Smooth muscle cell (in vitro differentiated cells): ENCODE data around the gene NKIRAS2. TPM values are rescaled to one million over a fixed set of nuclear protein-coding genes. Genes with fewer than 3 reads are reported as not detected.

Source experiments
- DNase-seq: peaks from one replicate; lab custom pipeline; 2025; ENCODE audit not compliant: unreplicated experiment; lab: John Stamatoyannopoulos, UW
- H2AFZ ChIP-seq: fragments of 200-600 bp; sonication (generic); 2 replicates; pipeline ENCODE4 v1.6.0; 2016; ENCODE audit warnings: antibody characterized with exemption, low read depth, mild to moderate bottlenecking
- H3F3A ChIP-seq: fragments of 200-600 bp; sonication (generic); 2 replicates; pipeline ENCODE4 v1.6.0; 2017; ENCODE audit warnings: antibody characterized with exemption, low read depth
- H3K27ac ChIP-seq: fragments of 200-600 bp; sonication (generic); 2 replicates; pipeline ENCODE4 v1.5.1; 2016; ENCODE audit warnings: low read depth, mild to moderate bottlenecking
- H3K27me3 ChIP-seq: fragments of 200-600 bp; sonication (generic); 2 replicates; pipeline ENCODE4 v1.6.1; 2016; ENCODE audit warnings: low read depth, mild to moderate bottlenecking
- H3K36me3 ChIP-seq: fragments of 200-600 bp; sonication (generic); 2 replicates; pipeline ENCODE4 v1.5.1; 2016; ENCODE audit warnings: low read depth
- H3K4me1 ChIP-seq: fragments of 200-600 bp; sonication (generic); 2 replicates; pipeline ENCODE4 v1.5.1; 2016; ENCODE audit warnings: low read depth
- H3K4me2 ChIP-seq: fragments of 200-600 bp; sonication (generic); 2 replicates; pipeline ENCODE4 v1.6.0; 2016; ENCODE audit warnings: mild to moderate bottlenecking
- H3K4me3 ChIP-seq: fragments of 200-600 bp; sonication (generic); 2 replicates; pipeline ENCODE4 v1.5.1; 2016; ENCODE audit warnings: mild to moderate bottlenecking
- H3K79me2 ChIP-seq: fragments of 200-600 bp; sonication (generic); 2 replicates; pipeline ENCODE4 v1.6.0; 2016; ENCODE audit warnings: low read depth, mild to moderate bottlenecking
- H3K9ac ChIP-seq: fragments of 200-600 bp; sonication (generic); 2 replicates; pipeline ENCODE4 v1.6.0; 2016; ENCODE audit warnings: low read depth
- H3K9me3 ChIP-seq: fragments of 200-600 bp; sonication (generic); replicated peaks from 2 replicates; pipeline ENCODE4 v1.5.1; 2016; ENCODE audit warnings: low read depth
- H4K20me1 ChIP-seq: fragments of 200-600 bp; sonication (generic); 2 replicates; pipeline ENCODE4 v1.6.0; 2016; ENCODE audit warnings: low read depth
- WGBS: methylation state at CpG from one replicate; pipeline ENCODE4 v1.1.7; 2016; ENCODE audit warnings: low lambda C conversion rate; 5-methylcytosine and 5-hydroxymethylcytosine counted together
- polyA plus RNA-seq: library from polyadenylated mRNA; unstranded; fragments of >200 nt; fragmentation: Nextera tagmentation; extraction: Ambion mirVana; gene quantifications from 2 replicates; pipeline ENCODE4 v1.2.1, GENCODE V29; 2016
- total RNA-seq: library from RNA; depleted of rRNA; stranded (reverse); fragments of >200 nt; gene quantifications from 2 replicates; pipeline ENCODE4 v1.2.3, GENCODE V29; 2014
- TF ChIP-seq, protein P1 (sequence below): fragments of 200-600 bp; sonication (generic); IDR thresholded peaks from 2 replicates; pipeline ENCODE4 v1.5.1; 2017; ENCODE audit warnings: borderline replicate concordance, mild to moderate bottlenecking, antibody characterized with exemption; ENCODE audit not compliant: insufficient read depth, poor library complexity, severe bottlenecking

NKIRAS2 gene
- total and polyA plus RNA-seq, 2 experiments from 2014 or later = 21.3 to 50.1 TPM

DNA sequence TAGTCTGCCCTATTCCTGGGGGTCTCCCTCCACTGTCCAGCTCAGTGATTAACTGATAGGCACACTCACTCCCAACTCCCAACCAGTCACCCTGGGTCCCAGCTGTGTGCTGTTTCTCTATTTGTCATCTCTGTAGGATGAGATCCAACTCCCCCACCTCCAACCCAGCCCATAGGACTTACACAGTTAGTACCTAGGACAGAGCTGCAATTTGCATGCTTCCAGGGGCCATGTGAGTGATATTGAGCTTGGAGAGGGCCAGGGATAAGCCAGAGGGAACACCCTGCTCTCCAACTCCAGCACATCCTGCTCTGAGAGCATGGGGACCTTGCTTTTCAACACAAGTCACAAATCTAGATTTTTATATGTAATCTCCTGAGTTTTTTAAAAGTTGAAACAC, 21.7 kb downstream of the NKIRAS2 start:
- Histone ChIP-seq H3K27me3 (no peaks in the 10 kb centered on the region), H3F3A (no peaks in the 10 kb centered on the region), H3K9me3 (no peaks in the 10 kb centered on the region), H3K4me2 (no peak overlapping the region), H3K27ac (no peak overlapping the region), H3K4me1 (peaks cover 5% of the 10 kb centered on the region), H2AFZ (no peak overlapping the region), H3K79me2 (no peaks in the 10 kb centered on the region), H3K36me3 (no peaks in the 10 kb centered on the region), H3K4me3 (no peak overlapping the region), H3K9ac (no peak overlapping the region), H4K20me1 (no peaks in the 10 kb centered on the region)
- no peak for DNase-seq
- TF ChIP-seq, protein P1, sequence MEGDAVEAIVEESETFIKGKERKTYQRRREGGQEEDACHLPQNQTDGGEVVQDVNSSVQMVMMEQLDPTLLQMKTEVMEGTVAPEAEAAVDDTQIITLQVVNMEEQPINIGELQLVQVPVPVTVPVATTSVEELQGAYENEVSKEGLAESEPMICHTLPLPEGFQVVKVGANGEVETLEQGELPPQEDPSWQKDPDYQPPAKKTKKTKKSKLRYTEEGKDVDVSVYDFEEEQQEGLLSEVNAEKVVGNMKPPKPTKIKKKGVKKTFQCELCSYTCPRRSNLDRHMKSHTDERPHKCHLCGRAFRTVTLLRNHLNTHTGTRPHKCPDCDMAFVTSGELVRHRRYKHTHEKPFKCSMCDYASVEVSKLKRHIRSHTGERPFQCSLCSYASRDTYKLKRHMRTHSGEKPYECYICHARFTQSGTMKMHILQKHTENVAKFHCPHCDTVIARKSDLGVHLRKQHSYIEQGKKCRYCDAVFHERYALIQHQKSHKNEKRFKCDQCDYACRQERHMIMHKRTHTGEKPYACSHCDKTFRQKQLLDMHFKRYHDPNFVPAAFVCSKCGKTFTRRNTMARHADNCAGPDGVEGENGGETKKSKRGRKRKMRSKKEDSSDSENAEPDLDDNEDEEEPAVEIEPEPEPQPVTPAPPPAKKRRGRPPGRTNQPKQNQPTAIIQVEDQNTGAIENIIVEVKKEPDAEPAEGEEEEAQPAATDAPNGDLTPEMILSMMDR = no peak

DNA sequence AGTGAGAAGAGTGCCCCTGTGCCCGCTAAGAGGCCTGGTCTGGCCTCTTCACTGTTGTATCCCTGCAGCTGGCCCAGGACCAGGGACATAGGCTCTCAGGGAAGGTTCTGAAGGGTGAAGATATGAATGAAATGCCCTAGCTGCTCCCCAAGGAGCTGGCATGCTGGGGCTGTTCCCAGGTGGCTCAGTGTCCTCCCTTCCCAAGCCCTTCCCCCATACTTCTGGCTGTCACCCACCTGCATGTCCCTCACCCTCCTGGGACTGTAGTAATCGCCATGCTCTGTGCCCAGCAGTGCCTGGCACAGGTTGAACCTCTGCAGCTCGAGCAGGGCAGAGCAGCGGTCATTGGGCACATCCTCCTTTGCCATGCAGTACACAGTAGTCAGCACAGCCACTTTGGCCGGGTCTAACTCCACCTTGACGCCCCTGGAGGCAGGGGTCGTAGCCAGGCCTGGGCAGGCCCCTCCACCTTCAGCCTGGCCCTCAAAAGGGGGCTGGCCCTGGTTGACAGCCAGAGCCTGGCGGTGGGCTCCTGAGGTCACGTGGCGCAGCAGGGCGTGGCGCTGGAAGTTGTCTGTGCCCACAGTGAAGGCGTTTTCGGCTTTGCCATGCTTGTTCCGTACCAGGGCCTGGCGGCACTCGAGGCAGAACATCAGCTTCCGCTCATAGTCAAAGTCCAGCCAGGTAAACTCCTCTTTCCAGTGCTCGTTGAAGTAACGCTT, 22.9 kb downstream of the NKIRAS2 start:
- Histone ChIP-seq H3K27me3 (no peaks in the 10 kb centered on the region), H3K27ac (no peak overlapping the region), H3K36me3 (no peaks in the 10 kb centered on the region), H4K20me1 (no peaks in the 10 kb centered on the region), H3K4me1 (no peaks in the 10 kb centered on the region), H3K4me3 (no peak overlapping the region), H3K9me3 (no peaks in the 10 kb centered on the region), H3F3A (no peaks in the 10 kb centered on the region), H3K4me2 (no peak overlapping the region), H3K9ac (no peak overlapping the region), H2AFZ (no peak overlapping the region), H3K79me2 (no peaks in the 10 kb centered on the region)
- no peak for DNase-seq
- TF ChIP-seq, protein P1 = no peak
- 94% methylated on average over 20 of the region's 20 CpGs for WGBS

DNA sequence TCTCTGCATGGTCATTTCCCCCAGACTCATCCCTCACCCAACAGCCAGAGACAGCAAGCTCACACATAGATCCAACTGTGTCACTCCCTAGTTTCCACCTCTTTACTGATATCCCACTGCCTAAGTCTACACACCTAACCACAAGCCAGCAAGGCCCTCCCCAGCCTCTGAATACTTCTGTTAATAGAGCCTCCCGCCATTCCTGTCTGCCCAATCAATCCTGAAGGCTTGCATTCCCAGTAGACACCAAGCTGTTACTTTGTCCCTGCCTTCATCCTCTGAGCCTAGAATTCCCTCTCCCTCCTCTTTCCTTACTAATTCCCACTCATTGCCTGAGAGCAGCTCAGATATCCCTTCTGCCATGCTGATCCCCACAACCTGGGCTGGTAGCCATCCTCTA, 25.8 kb downstream of the NKIRAS2 start:
- no peaks in the 10 kb centered on the region for H3K9me3 ChIP-seq
- no peaks in the 10 kb centered on the region for H3F3A ChIP-seq
- H3K9ac ChIP-seq = no peak overlapping the region
- no peaks in the 10 kb centered on the region for H4K20me1 ChIP-seq
- no peak overlapping the region for H3K27ac ChIP-seq
- no peak overlapping the region for H3K4me2 ChIP-seq
- H2AFZ ChIP-seq = no peak overlapping the region
- no peak for DNase-seq
- no peak overlapping the region for H3K4me3 ChIP-seq
- peaks cover 8% of the 10 kb centered on the region for H3K4me1 ChIP-seq
- H3K27me3 ChIP-seq = no peaks in the 10 kb centered on the region
- H3K36me3 ChIP-seq = no peaks in the 10 kb centered on the region
- TF ChIP-seq, protein P1 = no peak
- 94% methylated on average over 1 of the region's 1 CpG for WGBS
- H3K79me2 ChIP-seq = no peaks in the 10 kb centered on the region

DNA sequence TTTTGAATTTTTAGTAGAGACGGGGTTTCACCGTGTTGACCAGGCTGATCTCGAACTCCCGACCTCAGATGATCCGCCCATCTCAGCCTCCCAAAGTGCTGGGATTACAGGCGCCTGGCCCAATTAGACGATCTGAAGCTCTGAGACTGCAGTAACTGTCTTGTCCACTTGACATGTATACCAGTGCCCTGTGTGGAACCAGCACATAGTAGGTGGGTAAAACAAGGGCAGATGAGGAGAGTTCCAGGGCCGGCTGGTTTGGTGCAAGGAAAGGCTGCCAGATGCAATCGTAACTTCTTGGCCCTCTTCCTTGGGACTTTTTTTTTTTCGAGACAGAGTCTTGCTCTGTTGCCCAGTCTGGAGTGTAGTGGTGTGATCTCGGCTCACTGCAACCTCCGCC, 27.5 kb downstream of the NKIRAS2 start:
- Histone ChIP-seq H3K9ac (no peak overlapping the region), H3F3A (no peaks in the 10 kb centered on the region), H3K9me3 (no peaks in the 10 kb centered on the region), H3K79me2 (no peaks in the 10 kb centered on the region), H4K20me1 (no peaks in the 10 kb centered on the region), H3K4me3 (no peak overlapping the region), H3K27me3 (no peaks in the 10 kb centered on the region), H3K4me2 (no peak overlapping the region), H3K36me3 (no peaks in the 10 kb centered on the region), H2AFZ (no peak overlapping the region), H3K4me1 (peaks cover 8% of the 10 kb centered on the region), H3K27ac (no peak overlapping the region)
- WGBS = 86% methylated on average over 12 of the region's 12 CpGs
- DNase-seq = no peak
- TF ChIP-seq, protein P1 = no peak
